Glutamatergic neuron (in vitro differentiated cells): ENCODE results near the gene CDC25A. TPM values are rescaled to one million over a fixed set of nuclear protein-coding genes. Genes with fewer than 3 reads are reported as not detected.

ENCODE experiments used
- DNase-seq: peaks from one replicate; pipeline ENCODE4 v3.0.0; 2022
- H3K27ac Mint-ChIP-seq: one replicate; pipeline ENCODE4 v1.8.0; 2020; ENCODE audit warnings: mild to moderate bottlenecking, mixed read lengths, inconsistent platforms; ENCODE audit not compliant: unreplicated experiment
- H3K27me3 Mint-ChIP-seq: one replicate; pipeline ENCODE4 v1.8.0; 2020; ENCODE audit warnings: mild to moderate bottlenecking, moderate library complexity, mixed read lengths, inconsistent platforms; ENCODE audit not compliant: unreplicated experiment
- H3K36me3 Mint-ChIP-seq: one replicate; pipeline ENCODE4 v1.8.0; 2020; ENCODE audit warnings: mild to moderate bottlenecking, mixed read lengths, inconsistent platforms; ENCODE audit not compliant: unreplicated experiment
- H3K4me1 Mint-ChIP-seq: one replicate; pipeline ENCODE4 v1.8.0; 2020; ENCODE audit warnings: mild to moderate bottlenecking, low read depth, mixed read lengths, inconsistent platforms; ENCODE audit not compliant: unreplicated experiment
- H3K4me3 Mint-ChIP-seq: one replicate; pipeline ENCODE4 v1.8.0; 2020; ENCODE audit warnings: mild to moderate bottlenecking, mixed read lengths, inconsistent platforms; ENCODE audit not compliant: unreplicated experiment
- H3K9me3 Mint-ChIP-seq: one replicate; pipeline ENCODE4 v1.8.0; 2020; ENCODE audit warnings: mild to moderate bottlenecking, moderate library complexity, mixed read lengths, inconsistent platforms; ENCODE audit not compliant: unreplicated experiment
- CTCF ChIP-seq: fragments of 200-600 bp; sonication (generic); IDR thresholded peaks from one replicate; pipeline ENCODE4 v1.5.0; 2021; ENCODE audit not compliant: partially characterized antibody, unreplicated experiment
- total RNA-seq: library from RNA; stranded (reverse); fragmentation: NEBNext Ultra II Directional; extraction: Animal tissue kit (Norgen Biotek cat#: 25700); gene quantifications from one replicate; pipeline ENCODE4 v1.2.1, GENCODE V29; 2021; ENCODE audit not compliant: unreplicated experiment

The CDC25A gene
- total RNA-seq, 1 donor from 2014 or later: 11.8 TPM

- Mint-ChIP-seq H3K27ac (no peak overlapping the region), H3K4me3 (no peak overlapping the region), H3K27me3 (no peaks in the 10 kb centered on the region), H3K9me3 (no peaks in the 10 kb centered on the region), H3K4me1 (no peaks in the 10 kb centered on the region), H3K36me3 (no peaks in the 10 kb centered on the region)
- DNase-seq: no peak
- TF ChIP-seq CTCF: no peak
These were observed 10.9 kb upstream of the CDC25A start for GRCh38 chr3:48199117-48199516.

GRCh38 chr3:48196611-48197010 is 8.4 kb upstream of the CDC25A start:
- Mint-ChIP-seq H3K4me3 (no peak overlapping the region), H3K36me3 (no peaks in the 10 kb centered on the region), H3K27me3 (no peaks in the 10 kb centered on the region), H3K4me1 (no peaks in the 10 kb centered on the region), H3K9me3 (no peaks in the 10 kb centered on the region), H3K27ac (no peak overlapping the region)
- no peak for DNase-seq
- no peak for TF ChIP-seq CTCF

GRCh38 chr3:48194446-48195071 is 6.3 kb upstream of the CDC25A start:
- peak; percentile 89 for TF ChIP-seq CTCF
- Mint-ChIP-seq H3K27ac (no peak overlapping the region), H3K4me3 (no peak overlapping the region), H3K27me3 (peaks cover 2% of the 10 kb centered on the region), H3K36me3 (no peaks in the 10 kb centered on the region), H3K4me1 (no peaks in the 10 kb centered on the region), H3K9me3 (peaks cover 4% of the 10 kb centered on the region)
- peak; percentile 74 for DNase-seq

GRCh38 chr3:48190911-48191310 is 2.7 kb upstream of the CDC25A start:
- Mint-ChIP-seq H3K27me3 (peaks cover 10% of the 10 kb centered on the region), H3K36me3 (no peaks in the 10 kb centered on the region), H3K27ac (no peak overlapping the region), H3K9me3 (peaks cover 4% of the 10 kb centered on the region), H3K4me1 (peaks cover 8% of the 10 kb centered on the region), H3K4me3 (no peak overlapping the region)
- no peak for TF ChIP-seq CTCF
- DNase-seq: no peak

GRCh38 chr3:48189321-48189720 is 1.1 kb upstream of the CDC25A start:
- DNase-seq: no peak
- no peaks in the 10 kb centered on the region for H3K36me3 Mint-ChIP-seq
- peaks cover 6% of the 10 kb centered on the region for H3K9me3 Mint-ChIP-seq
- TF ChIP-seq CTCF: no peak
- H3K27me3 Mint-ChIP-seq: peaks cover 10% of the 10 kb centered on the region
- H3K4me1 Mint-ChIP-seq: peaks cover 8% of the 10 kb centered on the region
- H3K4me3 Mint-ChIP-seq: no peak overlapping the region
- no peak overlapping the region for H3K27ac Mint-ChIP-seq
